ENCODE results near the gene DNAJB12.

The DNAJB12 gene

DNA sequence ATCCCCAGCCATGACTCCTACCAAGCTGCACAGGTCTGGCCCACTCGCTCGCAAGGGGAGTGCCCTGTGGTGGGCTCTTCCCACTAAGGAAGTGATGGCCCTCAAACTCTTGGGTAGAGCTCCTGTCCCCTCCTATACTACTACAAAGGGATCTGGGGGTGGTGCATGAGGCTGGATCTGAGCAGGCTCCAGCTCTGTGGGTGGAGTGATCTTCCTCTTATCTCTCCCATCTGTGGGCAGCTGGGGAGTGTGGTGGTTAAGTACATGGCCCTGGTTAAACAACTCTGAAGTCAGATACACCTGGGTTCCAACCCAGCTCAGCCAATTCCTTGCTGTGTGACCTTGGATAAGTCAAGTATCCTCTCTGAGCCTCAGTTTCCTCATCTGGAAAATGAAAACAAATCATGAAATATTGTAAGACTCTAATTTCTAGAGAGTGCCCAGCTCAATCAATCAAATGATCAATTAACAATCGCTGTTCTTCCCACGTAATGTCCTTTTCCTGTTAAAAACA is 63.6 kb downstream of the DNAJB12 start:
- no peak for DNase-seq (ENCODE audit: low spot score)

DNA sequence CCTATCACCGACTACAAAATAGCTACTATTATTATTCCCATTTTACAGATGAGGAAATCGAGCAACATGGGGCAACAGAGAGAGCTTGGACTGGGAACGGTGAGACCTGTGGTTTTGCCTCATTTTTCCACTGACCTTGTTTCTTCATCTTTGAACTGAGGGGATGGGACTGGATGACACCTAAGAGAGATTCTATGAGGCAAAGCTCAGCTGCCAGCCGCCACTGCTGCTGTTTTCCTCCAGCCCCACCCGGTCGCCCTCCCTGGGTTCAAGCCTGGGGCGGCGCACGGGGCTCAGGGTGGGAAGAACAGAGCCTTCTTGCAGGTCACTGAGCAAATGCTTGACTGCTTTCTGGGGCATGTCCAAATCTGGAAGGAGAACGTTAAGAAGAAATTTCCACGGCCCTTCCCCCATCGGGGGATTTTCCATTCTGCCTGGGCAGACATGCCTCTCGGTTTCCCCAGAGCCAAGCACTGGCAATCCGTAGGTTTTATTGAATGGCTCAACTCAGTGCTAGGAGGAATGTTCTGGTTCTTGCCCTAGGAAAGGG is 68.7 kb downstream of the DNAJB12 start:
- no peak for DNase-seq (ENCODE audit: low spot score)

- no peak for DNase-seq (ENCODE audit: low spot score)
Observed at GRCh38 chr10:72283131-72283530, 71.6 kb downstream of the DNAJB12 start.
